GM12801 (cell line): ENCODE measurements around the gene AZU1.

Source experiments
- TF ChIP-seq, protein P1 (sequence below): IDR thresholded peaks from one replicate; pipeline ENCODE4 v1.5.1; 2011; ENCODE audit warnings: control low read depth; ENCODE audit not compliant: insufficient read length; ENCODE audit errors: extremely low read depth

The AZU1 gene

DNA sequence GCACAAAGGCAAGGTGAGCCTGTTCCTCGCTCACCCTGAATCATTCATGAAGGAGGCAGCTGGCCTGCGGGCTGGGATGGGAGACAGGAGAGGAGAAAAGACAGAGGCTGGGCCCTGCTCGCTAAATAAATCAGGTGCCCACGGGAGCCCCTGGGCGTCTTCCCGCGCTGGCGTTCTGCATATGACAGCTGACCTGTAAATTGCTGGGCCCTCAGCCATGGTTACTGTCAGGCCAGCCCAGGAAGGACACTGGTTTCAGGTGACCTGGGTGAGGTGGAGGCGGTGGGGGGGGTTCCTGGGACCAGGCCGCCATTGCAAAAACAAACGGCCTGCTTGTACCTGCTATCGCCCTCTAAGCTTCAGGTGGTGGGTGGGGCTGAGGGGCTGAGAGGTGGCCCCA, 33.8 kb upstream of the AZU1 start:
- TF ChIP-seq, protein P1, sequence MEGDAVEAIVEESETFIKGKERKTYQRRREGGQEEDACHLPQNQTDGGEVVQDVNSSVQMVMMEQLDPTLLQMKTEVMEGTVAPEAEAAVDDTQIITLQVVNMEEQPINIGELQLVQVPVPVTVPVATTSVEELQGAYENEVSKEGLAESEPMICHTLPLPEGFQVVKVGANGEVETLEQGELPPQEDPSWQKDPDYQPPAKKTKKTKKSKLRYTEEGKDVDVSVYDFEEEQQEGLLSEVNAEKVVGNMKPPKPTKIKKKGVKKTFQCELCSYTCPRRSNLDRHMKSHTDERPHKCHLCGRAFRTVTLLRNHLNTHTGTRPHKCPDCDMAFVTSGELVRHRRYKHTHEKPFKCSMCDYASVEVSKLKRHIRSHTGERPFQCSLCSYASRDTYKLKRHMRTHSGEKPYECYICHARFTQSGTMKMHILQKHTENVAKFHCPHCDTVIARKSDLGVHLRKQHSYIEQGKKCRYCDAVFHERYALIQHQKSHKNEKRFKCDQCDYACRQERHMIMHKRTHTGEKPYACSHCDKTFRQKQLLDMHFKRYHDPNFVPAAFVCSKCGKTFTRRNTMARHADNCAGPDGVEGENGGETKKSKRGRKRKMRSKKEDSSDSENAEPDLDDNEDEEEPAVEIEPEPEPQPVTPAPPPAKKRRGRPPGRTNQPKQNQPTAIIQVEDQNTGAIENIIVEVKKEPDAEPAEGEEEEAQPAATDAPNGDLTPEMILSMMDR = no peak

DNA sequence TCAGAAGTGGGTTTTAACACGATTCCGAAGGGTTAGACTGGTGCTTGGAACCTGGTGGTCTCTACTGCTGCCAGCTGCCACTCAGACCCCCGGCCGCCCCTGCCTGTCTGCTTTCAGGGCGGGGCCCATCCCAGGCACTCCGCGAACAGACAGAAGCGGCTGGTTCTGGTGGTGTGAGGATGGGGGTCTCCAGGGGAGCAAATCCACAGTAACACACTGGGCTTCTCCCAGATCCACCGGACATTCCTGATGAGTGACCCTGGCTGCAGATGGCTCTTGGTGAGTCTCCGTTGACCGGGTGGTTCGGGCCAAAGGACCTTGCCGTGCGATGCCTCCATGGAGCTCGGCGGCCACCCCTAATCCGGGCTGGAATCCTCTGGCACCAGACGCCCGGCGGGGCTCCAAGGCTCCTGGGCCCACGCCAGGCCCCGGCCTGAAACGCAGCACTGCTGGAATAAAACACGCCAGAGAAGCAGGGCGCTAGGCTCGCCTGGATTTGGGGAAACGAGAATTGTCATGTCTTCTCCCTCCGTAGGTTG, 32.5 kb upstream of the AZU1 start:
- TF ChIP-seq, protein P1 = no peak

DNA sequence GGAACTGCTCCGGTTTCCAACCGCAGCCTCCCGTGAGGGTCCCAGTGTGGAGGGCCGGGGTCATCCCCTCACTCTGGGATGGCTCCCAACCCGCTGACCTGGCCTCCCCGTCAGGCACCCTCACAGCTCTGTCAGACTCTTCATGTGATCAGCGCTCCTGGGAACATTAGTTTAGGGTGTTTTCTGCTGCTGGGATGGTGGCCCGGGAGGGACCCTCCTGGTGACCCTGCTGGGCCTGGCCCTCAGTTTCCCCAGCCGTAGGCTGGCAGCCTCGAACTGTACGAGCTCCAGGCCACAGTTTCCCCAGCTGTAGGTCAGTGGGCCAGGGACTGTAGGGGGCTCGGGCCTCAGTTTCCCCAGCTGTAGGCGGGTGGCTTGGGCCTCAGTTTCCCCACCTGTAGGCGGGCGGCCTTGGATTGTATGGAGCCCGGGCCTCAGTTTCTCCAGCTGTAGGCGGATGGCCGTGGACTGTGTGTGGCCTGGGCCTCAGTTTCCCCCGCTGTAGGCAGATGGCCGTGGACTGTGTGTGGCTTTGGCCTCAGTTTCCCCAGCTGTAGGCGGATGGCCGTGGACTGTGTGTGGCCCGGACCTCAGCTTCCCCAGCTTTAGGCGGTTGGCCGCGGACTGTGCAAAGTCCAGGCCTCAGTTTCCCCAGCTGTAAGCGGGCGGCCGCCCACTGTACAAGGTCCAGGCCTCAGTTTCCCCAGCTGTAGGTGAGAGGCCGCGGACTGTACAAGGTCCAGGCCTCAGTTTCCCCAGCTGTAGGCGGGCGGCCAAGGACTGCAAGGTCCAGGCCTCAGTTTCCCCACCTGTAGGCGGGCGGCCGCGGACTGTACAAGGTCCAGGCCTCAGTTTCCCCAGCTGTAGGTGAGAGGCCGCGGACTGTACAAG, 31.7 kb upstream of the AZU1 start:
- TF ChIP-seq, protein P1 = no peak

DNA sequence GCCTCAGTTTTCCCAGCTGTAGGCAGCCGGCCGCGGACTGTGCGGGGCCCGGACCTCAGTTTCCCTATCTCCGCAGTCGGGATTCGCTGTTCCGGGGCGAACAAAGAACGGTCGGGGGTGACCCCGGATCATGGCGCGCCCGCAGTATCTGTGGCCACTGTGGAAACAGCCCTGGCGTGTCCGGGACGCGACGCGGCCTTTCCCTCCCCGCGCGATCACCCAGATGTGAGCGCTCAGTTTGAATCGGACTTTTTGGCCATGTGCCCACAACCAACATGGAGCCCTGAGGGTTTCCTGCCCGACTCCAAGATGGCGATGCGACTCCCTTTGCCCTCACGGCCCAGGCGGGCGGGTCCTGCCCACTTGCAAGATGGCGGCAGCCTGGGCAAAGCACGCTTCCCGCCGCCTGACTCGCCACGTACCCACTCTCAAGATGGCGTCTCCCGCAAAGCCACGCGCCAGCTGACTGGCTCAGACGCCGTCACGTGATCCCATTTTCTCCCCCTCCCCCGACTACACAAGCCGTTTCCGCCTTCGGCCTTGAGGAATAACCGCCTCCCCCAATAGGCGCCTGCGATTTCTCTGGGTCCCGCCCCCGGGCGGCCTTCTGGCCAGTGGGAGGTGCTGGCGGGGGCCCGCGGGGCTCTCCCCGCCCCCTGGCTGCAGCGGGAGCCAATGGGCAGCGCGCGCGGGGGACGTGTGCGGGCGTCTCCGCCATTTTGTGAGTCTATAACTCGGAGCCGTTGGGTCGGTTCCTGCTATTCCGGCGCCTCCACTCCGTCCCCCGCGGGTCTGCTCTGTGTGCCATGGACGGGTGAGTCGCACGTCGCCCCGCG, 30.7 kb upstream of the AZU1 start, which contains the start of gene PTBP1:
Gene PTBP1 (plus strand): TSS at position 761 of the 836 bp plus-strand sequence. CDS start 46 bp downstream, at position 807.
- TF ChIP-seq, protein P1 = no peak

DNA sequence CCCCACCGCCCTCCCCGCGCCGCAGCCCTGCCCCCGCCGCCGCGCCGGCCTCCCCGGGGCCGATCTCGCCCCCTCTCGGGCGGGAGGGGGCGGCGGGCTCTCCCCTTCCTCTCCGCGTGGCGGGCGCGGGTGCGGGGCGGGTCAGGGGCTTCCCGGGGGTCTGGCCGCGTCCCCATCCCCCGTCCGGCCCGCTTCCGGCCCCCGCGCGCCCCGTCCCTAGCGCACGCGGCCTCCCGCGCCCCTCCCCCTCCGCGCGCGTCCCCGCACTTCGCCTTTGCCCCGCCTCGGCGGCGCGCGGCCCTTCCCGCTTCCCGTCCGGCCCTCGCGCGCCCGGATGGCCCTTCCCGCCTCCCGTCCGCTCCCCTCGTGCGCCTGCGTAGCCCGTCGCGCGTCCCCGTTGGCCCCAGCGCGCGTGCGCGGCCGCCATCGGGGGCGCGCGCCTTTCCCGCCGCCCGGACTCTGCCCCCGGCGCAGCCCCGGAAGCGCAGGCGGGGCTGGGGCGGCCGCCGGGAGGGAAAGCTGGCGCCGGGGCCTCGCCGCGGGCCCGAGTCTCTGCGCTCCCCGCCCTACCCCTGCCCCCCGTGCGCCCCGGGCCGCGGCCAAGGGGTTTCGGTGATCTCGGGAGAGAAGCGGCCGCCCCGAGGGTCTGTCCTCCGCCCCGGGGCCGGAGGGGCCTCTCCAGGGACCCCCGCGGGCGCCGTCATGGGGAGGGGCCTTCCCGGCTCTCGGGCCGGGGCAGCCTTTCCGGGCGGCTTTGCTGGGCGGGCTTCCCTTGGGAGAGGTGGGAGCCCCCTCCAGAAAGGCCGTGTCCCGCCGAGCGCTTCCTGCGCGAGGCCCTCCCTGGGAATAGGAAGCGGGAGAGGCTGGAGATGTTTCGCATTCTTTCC, 29.9 kb upstream of the AZU1 start:
- TF ChIP-seq, protein P1 = no peak

DNA sequence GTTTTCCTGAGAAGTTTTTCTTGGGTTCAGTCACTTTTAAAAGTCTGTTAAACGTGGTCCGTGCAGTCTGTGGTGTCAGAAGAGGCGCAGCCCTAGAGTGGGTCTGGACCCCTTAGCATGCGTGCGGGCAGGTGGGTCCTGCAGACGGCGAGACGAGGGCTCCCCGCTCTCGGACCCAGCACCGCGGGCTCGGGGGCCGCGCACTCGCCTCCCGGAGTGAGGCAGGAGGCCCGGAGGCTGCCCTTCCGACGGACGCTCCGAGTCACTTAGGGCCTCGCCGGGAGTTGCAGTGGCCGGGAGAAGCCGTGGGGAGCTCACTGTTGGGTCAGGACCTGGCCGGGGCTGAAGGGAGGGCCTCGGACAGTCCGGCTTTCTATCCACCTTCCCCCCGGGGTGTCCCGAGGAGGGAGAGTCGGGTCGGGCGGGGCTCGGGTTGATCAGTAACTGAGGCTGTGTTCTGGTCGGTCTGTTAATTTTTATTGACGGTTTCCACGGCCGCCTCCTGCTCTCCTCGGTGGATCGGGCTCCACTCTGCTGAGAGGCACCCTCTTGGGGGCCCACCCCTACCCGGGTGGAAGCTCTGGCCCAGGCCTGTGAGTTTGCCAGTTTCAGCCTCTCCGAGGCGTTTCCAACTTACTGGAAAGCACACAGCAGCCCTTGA, 29.1 kb upstream of the AZU1 start:
- TF ChIP-seq, protein P1 = no peak
